Measurements from ENCODE around the gene VPS13D.

Gene VPS13D

DNA sequence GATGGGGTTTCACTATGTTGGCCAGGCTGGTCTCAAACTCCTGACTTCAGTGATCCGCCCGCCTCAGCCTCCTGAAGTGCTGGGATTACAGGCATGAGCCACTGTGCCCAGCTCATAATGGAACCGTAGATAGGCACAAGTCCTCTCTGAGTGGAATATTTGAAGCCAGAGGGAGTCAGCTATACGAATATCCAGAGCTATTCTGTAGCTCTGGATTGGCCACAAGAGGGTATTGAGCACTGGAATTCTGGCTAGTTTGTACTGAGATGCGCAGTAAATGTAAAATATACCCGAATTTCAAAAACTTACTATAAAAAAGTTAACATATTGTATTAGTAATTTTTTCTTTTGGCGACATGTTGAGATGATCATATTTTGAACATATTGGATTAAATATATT is 851 bp upstream of the VPS13D start:
- no peak for DNase-seq (ENCODE audit: extremely low spot score)
- TF ChIP-seq, protein P1, sequence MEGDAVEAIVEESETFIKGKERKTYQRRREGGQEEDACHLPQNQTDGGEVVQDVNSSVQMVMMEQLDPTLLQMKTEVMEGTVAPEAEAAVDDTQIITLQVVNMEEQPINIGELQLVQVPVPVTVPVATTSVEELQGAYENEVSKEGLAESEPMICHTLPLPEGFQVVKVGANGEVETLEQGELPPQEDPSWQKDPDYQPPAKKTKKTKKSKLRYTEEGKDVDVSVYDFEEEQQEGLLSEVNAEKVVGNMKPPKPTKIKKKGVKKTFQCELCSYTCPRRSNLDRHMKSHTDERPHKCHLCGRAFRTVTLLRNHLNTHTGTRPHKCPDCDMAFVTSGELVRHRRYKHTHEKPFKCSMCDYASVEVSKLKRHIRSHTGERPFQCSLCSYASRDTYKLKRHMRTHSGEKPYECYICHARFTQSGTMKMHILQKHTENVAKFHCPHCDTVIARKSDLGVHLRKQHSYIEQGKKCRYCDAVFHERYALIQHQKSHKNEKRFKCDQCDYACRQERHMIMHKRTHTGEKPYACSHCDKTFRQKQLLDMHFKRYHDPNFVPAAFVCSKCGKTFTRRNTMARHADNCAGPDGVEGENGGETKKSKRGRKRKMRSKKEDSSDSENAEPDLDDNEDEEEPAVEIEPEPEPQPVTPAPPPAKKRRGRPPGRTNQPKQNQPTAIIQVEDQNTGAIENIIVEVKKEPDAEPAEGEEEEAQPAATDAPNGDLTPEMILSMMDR (IDR thresholded peaks at IDR 0.05; ENCODE audit: control extremely low read depth, extremely low read depth, low read depth, missing control alignments), result no peak
- ChIA-PET POLR2A (no interaction called here), CTCF (interaction anchor here (0.7 to 1.8 kb wide), 22 partner anchors 9 to 431 kb away, joined by 3 to 9 read pairs (median 4); no protein-coding TSS in a partner anchor)

DNA sequence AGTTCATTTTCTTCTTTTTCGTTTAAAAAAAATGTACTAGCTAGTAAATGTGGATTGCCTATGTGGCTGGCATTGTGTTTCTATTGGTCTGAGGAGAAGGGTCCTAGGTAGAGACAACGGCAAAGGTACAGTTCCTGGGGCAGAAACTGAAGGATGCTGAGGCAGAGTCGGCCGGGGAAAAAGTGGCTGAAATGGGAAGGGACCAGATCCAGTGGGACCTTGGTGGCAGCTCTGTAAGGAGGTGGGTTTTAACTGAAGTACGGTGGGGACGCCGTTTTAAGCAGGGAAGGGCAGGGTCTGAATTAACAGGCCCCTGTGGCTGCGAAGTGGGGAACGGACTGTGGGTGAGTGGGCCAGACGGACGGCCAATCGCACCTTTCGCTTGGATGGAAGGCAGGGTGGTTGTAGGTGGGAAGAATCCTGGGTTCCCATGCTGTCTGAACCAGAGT is 420 bp upstream of the VPS13D start:
- ChIA-PET POLR2A (no interaction called here), CTCF (interaction anchor here (0.7 to 1.8 kb wide), 22 partner anchors 9 to 430 kb away, joined by 3 to 9 read pairs (median 4); no protein-coding TSS in a partner anchor)
- TF ChIP-seq, protein P1 (IDR thresholded peaks at IDR 0.05; ENCODE audit: control extremely low read depth, extremely low read depth, low read depth, missing control alignments), result no peak
- no peak for DNase-seq (ENCODE audit: extremely low spot score)

DNA sequence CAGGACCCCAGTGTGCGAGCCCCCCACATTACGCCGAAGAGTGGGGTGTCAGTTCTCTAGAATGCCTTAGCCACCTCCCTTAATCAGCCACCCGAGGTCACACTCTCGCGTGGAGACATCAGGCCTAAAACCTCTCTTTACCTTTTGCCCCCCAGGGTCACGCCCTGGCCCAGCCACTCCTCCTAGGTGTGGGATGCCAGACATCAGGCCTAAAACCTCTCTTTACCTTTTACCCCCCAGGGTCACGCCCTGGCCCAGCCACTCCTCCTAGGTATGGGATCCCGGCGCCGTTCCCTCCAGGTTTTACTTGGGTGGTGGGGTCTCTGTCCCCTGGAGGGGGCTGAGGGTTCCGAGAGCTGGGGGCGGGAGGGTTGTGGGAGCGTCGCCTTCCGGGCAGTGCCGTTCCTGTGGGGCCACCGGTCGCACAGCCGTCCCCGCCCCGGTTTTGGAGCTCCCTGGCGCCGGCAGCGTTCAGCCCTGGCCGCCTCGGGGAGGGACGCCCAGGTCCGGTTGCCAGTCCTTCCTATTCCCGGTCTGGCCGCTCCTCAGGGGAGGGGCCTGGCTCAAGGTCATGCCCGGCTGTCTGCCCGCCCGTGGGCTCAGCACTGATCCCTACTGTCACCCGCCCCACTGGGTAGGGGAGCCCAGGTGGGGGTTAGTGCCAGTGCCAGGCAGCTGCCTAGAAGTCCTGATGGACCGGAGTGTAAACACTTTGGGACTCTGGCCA is 882 bp downstream of the VPS13D start:
- DNase-seq (ENCODE audit: extremely low spot score), result peak; percentile 49
- ChIA-PET CTCF (interaction anchor here (0.6 to 1.8 kb wide), 5 partner anchors 9 to 106 kb away, joined by 3 to 5 read pairs (median 4); no protein-coding TSS in a partner anchor), POLR2A (no interaction called here)
- TF ChIP-seq, protein P1 (IDR thresholded peaks at IDR 0.05; ENCODE audit: control extremely low read depth, extremely low read depth, low read depth, missing control alignments), result no peak

DNA sequence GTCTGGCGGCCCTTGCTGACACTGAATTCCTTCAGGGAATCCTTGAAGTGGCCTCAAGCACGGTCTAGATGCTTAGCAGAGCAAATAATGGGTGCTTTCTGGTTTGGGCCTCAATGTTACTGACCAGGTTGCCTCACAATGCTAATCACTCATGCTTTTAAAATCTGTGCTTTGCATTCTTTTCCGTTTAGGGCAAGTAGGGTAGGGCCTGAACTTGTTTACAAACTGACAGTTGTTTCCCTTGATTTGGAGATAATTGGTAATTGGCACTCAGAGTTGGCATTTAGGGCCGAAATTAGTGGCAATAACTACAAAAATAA is 1.4 kb downstream of the VPS13D start:
- TF ChIP-seq, protein P1 (IDR thresholded peaks at IDR 0.05; ENCODE audit: control extremely low read depth, extremely low read depth, low read depth, missing control alignments), result no peak
- DNase-seq (ENCODE audit: extremely low spot score), result no peak
- POLR2A ChIA-PET, result no interaction called here
- CTCF ChIA-PET, result interaction anchor here (1.0 to 1.8 kb wide), 3 partner anchors 9 to 107 kb away, joined by 3 to 5 read pairs (median 4); no protein-coding TSS in a partner anchor

DNA sequence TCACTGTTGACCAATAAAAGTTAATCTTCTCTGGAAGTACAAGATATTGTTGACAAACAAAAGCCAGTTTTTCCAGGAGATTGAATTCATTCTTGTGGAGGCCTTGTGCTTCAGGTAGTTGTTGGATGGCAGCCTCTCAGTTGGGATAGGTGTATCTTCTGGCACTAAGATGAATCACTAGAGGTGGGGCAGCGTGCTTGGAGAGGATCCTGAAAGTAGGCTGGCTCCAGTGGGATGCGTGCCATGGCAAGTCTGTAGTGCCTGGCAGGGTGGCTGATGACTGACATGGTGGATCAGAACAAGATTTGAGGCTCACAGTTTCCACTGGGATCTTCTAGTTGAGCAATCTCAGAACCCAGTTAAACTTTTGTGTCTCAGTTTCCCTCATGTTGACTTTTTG is 2.4 kb downstream of the VPS13D start:
- TF ChIP-seq, protein P1 (IDR thresholded peaks at IDR 0.05; ENCODE audit: control extremely low read depth, extremely low read depth, low read depth, missing control alignments), result no peak
- ChIA-PET CTCF (interaction anchor here (1.8 kb wide), 1 partner anchor 108 kb away, joined by 4 read pairs; no protein-coding TSS in a partner anchor), POLR2A (no interaction called here)
- no peak for DNase-seq (ENCODE audit: extremely low spot score)

DNA sequence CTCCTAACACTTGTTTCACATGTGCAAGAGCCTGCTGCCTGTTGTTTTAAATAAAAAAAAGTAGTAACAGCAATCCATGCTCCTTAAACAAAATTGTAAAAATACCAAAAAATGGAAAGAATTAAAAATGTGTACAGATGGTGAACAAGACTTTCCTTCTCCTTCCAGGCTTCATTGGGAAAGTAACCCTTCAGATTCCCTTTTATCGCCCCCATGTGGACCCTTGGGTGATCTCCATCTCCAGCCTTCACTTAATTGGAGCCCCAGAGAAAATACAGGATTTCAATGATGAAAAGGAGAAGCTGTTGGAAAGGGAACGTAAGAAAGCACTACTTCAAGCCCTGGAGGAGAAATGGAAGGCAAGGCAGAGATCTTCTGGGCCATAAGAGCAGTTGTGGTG is 14.2 kb downstream of the VPS13D start:
- ChIA-PET CTCF (interaction anchor here (0.7 to 3.6 kb wide), 6 partner anchors 10 to 294 kb away, joined by 3 to 16 read pairs (median 4); no protein-coding TSS in a partner anchor), POLR2A (no interaction called here)
- DNase-seq (ENCODE audit: extremely low spot score), result no peak
- TF ChIP-seq, protein P1 (IDR thresholded peaks at IDR 0.05; ENCODE audit: control extremely low read depth, extremely low read depth, low read depth, missing control alignments), result peak; percentile 40
